DOHH2 (cell line): ENCODE data around the gene NFIX.

Source experiments
- EZH2phosphoT487 ChIP-seq: fragments of 200-600 bp; sonication (generic); IDR thresholded peaks from 2 replicates; pipeline ENCODE4 v1.6.1; 2017; ENCODE audit warnings: borderline replicate concordance, mild to moderate bottlenecking, antibody characterized with exemption, low read length, moderate library complexity, mixed read lengths
- TF ChIP-seq, protein P1 (sequence below): fragments of 200-600 bp; sonication (generic); IDR thresholded peaks from one replicate; pipeline ENCODE4 v1.5.1; 2014; ENCODE audit warnings: antibody characterized with exemption, mild to moderate bottlenecking, low read depth, low read length; ENCODE audit not compliant: poor library complexity, severe bottlenecking

DNA sequence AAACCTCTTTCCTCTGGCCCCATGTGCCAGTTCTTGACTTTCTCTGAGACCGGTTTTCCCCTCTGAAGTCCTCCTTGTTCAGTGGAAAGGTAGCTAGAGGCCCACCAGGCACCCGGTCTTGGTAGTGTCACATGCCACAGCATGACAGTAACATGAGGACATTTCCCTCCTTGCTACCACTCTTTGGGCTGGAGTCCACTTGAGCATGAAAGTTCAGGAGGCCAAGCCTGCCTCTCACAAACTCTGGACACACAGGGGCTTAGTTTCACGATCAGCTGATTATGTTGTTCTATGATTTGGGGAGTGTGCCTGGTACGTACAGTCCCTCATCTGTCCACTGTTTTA lies 45.6 kb downstream of the NFIX start:
- TF ChIP-seq, protein P1, sequence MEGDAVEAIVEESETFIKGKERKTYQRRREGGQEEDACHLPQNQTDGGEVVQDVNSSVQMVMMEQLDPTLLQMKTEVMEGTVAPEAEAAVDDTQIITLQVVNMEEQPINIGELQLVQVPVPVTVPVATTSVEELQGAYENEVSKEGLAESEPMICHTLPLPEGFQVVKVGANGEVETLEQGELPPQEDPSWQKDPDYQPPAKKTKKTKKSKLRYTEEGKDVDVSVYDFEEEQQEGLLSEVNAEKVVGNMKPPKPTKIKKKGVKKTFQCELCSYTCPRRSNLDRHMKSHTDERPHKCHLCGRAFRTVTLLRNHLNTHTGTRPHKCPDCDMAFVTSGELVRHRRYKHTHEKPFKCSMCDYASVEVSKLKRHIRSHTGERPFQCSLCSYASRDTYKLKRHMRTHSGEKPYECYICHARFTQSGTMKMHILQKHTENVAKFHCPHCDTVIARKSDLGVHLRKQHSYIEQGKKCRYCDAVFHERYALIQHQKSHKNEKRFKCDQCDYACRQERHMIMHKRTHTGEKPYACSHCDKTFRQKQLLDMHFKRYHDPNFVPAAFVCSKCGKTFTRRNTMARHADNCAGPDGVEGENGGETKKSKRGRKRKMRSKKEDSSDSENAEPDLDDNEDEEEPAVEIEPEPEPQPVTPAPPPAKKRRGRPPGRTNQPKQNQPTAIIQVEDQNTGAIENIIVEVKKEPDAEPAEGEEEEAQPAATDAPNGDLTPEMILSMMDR: no peak
- TF ChIP-seq EZH2phosphoT487: no peak
